ENCODE results near the gene TRIO. TPM values are rescaled to one million over a fixed set of nuclear protein-coding genes. Genes with fewer than 3 reads are reported as not detected.

Gene TRIO
- total and polyA plus RNA-seq, 4 donors, result 23.8 to 243 (median 110) TPM

- Histone ChIP-seq H3K4me3 (no peak overlapping the region), H3K9me3 (ENCODE audit: control insufficient read depth in 4 of 4, insufficient read depth in 3 of 4, low read length in 3 of 4) (no peaks in the 10 kb centered on the region), H3K36me3 (ENCODE audit: control insufficient read depth in 4 of 4, insufficient read depth in 4 of 4, low read length in 4 of 4) (peaks cover 0 to 16% (median 5%) of the 10 kb centered on the region in 4 donors), H3K27ac (ENCODE audit: low read depth in 1 of 2, low read length in 1 of 2) (no peak overlapping the region), H3K27me3 (ENCODE audit: control insufficient read depth in 3 of 3, insufficient read depth in 3 of 3, low read length in 2 of 3) (no peaks in the 10 kb centered on the region), H3K9ac (ENCODE audit: insufficient read depth in 1 of 2, low read length in 2 of 2) (no peak overlapping the region), H3K4me1 (ENCODE audit: control insufficient read depth in 5 of 5, insufficient read depth in 5 of 5, low read length in 5 of 5) (peaks cover 0 to 9% (median 0%) of the 10 kb centered on the region in 5 donors)
- ATAC-seq (ENCODE audit: insufficient read depth, low FRiP score), result no peak
- no peak for DNase-seq
- 70 to 79% methylated on average over 10 of the region's 10 CpGs for WGBS, 2 donors
- peak; percentile 12 for TF ChIP-seq CTCF (IDR thresholded peaks at IDR 0.05; ENCODE audit: control extremely low read depth, extremely low read depth)
Measured at GRCh38 chr5:14326035-14326903, 183.1 kb downstream of the TRIO start.

DNA sequence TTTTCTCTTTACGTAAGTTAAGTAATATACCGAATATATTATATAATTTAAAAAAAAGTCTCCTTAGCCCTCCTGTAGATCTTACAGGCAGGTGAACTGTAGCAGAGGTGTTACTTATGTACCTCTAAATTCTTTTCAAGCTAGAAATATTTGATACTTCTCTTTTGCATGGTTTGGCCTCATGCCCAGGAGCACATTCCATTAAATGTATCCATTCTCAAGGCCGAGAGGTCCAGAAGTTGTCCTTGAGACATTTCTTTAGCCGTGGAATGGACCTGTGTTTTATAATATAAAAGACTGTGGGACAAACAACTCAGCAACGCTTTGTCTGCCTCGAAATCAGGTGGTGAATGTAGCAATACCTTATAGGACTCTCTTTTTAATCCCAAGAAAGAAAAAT lies 184.5 kb downstream of the TRIO start:
- no peak overlapping the region for H3K27ac ChIP-seq (ENCODE audit: low read depth in 1 of 2, low read length in 1 of 2)
- no peak for TF ChIP-seq CTCF (IDR thresholded peaks at IDR 0.05; ENCODE audit: control extremely low read depth, extremely low read depth)
- H3K36me3 ChIP-seq (ENCODE audit: control insufficient read depth in 4 of 4, insufficient read depth in 4 of 4, low read length in 4 of 4), result peaks cover 0 to 11% (median 3%) of the 10 kb centered on the region in 4 donors
- no peak overlapping the region for H3K4me3 ChIP-seq
- H3K27me3 ChIP-seq (ENCODE audit: control insufficient read depth in 3 of 3, insufficient read depth in 3 of 3, low read length in 2 of 3), result no peaks in the 10 kb centered on the region
- H3K4me1 ChIP-seq (ENCODE audit: control insufficient read depth in 5 of 5, insufficient read depth in 5 of 5, low read length in 5 of 5), result peaks cover 0 to 3% (median 0%) of the 10 kb centered on the region in 5 donors
- H3K9me3 ChIP-seq (ENCODE audit: control insufficient read depth in 4 of 4, insufficient read depth in 3 of 4, low read length in 3 of 4), result no peaks in the 10 kb centered on the region
- peak in 2 of 3 donors; percentile 33 to 49 for DNase-seq
- no peak for ATAC-seq (ENCODE audit: insufficient read depth, low FRiP score)
- H3K9ac ChIP-seq (ENCODE audit: insufficient read depth in 1 of 2, low read length in 2 of 2), result no peak overlapping the region
- WGBS, 2 donors, result 75 to 88% methylated on average over 6 of the region's 6 CpGs

- TF ChIP-seq CTCF (IDR thresholded peaks at IDR 0.05; ENCODE audit: control extremely low read depth, extremely low read depth), result no peak
- Histone ChIP-seq H3K27ac (ENCODE audit: low read depth in 1 of 2, low read length in 1 of 2) (no peak overlapping the region), H3K36me3 (ENCODE audit: control insufficient read depth in 4 of 4, insufficient read depth in 4 of 4, low read length in 4 of 4) (peaks cover 0 to 13% (median 5%) of the 10 kb centered on the region in 4 donors)
Measured at GRCh38 chr5:14328144-14328543, 185.0 kb downstream of the TRIO start.

More at GRCh38 chr5:14328144-14328543, 185.0 kb downstream of the TRIO start:
- no peak for DNase-seq
- 96% methylated on average over 14 of the region's 14 CpGs for WGBS, 2 donors
- Histone ChIP-seq H3K4me1 (ENCODE audit: control insufficient read depth in 5 of 5, insufficient read depth in 5 of 5, low read length in 5 of 5) (no peaks in the 10 kb centered on the region), H3K27me3 (ENCODE audit: control insufficient read depth in 3 of 3, insufficient read depth in 3 of 3, low read length in 2 of 3) (no peaks in the 10 kb centered on the region), H3K9ac (ENCODE audit: insufficient read depth in 1 of 2, low read length in 2 of 2) (no peak overlapping the region), H3K4me3 (no peak overlapping the region), H3K9me3 (ENCODE audit: control insufficient read depth in 4 of 4, insufficient read depth in 3 of 4, low read length in 3 of 4) (no peaks in the 10 kb centered on the region)
- ATAC-seq (ENCODE audit: insufficient read depth, low FRiP score), result no peak

Data from lung (tissue), 12 donors.